Smooth muscle cell (in vitro differentiated cells): ENCODE data around the gene TNFRSF14. TPM values are rescaled to one million over a fixed set of nuclear protein-coding genes. Genes with fewer than 3 reads are reported as not detected.

Source experiments
- DNase-seq: peaks from one replicate; lab custom pipeline; 2025; ENCODE audit not compliant: unreplicated experiment; lab: John Stamatoyannopoulos, UW
- H2AFZ ChIP-seq: fragments of 200-600 bp; sonication (generic); 2 replicates; pipeline ENCODE4 v1.6.0; 2016; ENCODE audit warnings: antibody characterized with exemption, low read depth, mild to moderate bottlenecking
- H3F3A ChIP-seq: fragments of 200-600 bp; sonication (generic); 2 replicates; pipeline ENCODE4 v1.6.0; 2017; ENCODE audit warnings: antibody characterized with exemption, low read depth
- H3K27ac ChIP-seq: fragments of 200-600 bp; sonication (generic); 2 replicates; pipeline ENCODE4 v1.5.1; 2016; ENCODE audit warnings: low read depth, mild to moderate bottlenecking
- H3K27me3 ChIP-seq: fragments of 200-600 bp; sonication (generic); 2 replicates; pipeline ENCODE4 v1.6.1; 2016; ENCODE audit warnings: low read depth, mild to moderate bottlenecking
- H3K36me3 ChIP-seq: fragments of 200-600 bp; sonication (generic); 2 replicates; pipeline ENCODE4 v1.5.1; 2016; ENCODE audit warnings: low read depth
- H3K4me1 ChIP-seq: fragments of 200-600 bp; sonication (generic); 2 replicates; pipeline ENCODE4 v1.5.1; 2016; ENCODE audit warnings: low read depth
- H3K4me2 ChIP-seq: fragments of 200-600 bp; sonication (generic); 2 replicates; pipeline ENCODE4 v1.6.0; 2016; ENCODE audit warnings: mild to moderate bottlenecking
- H3K4me3 ChIP-seq: fragments of 200-600 bp; sonication (generic); 2 replicates; pipeline ENCODE4 v1.5.1; 2016; ENCODE audit warnings: mild to moderate bottlenecking
- H3K79me2 ChIP-seq: fragments of 200-600 bp; sonication (generic); 2 replicates; pipeline ENCODE4 v1.6.0; 2016; ENCODE audit warnings: low read depth, mild to moderate bottlenecking
- H3K9ac ChIP-seq: fragments of 200-600 bp; sonication (generic); 2 replicates; pipeline ENCODE4 v1.6.0; 2016; ENCODE audit warnings: low read depth
- H3K9me3 ChIP-seq: fragments of 200-600 bp; sonication (generic); replicated peaks from 2 replicates; pipeline ENCODE4 v1.5.1; 2016; ENCODE audit warnings: low read depth
- H4K20me1 ChIP-seq: fragments of 200-600 bp; sonication (generic); 2 replicates; pipeline ENCODE4 v1.6.0; 2016; ENCODE audit warnings: low read depth
- CTCF ChIP-seq: fragments of 200-600 bp; sonication (generic); IDR thresholded peaks from 2 replicates; pipeline ENCODE4 v1.5.1; 2017; ENCODE audit warnings: borderline replicate concordance, mild to moderate bottlenecking, antibody characterized with exemption; ENCODE audit not compliant: insufficient read depth, poor library complexity, severe bottlenecking
- WGBS: methylation state at CpG from one replicate; pipeline ENCODE4 v1.1.7; 2016; ENCODE audit warnings: low lambda C conversion rate; 5-methylcytosine and 5-hydroxymethylcytosine counted together
- polyA plus RNA-seq: library from polyadenylated mRNA; unstranded; fragments of >200 nt; fragmentation: Nextera tagmentation; extraction: Ambion mirVana; gene quantifications from 2 replicates; pipeline ENCODE4 v1.2.1, GENCODE V29; 2016
- total RNA-seq: library from RNA; depleted of rRNA; stranded (reverse); fragments of >200 nt; gene quantifications from 2 replicates; pipeline ENCODE4 v1.2.3, GENCODE V29; 2014

The TNFRSF14 gene
- total and polyA plus RNA-seq, 2 experiments from 2014 or later = not detected

- Histone ChIP-seq H3K36me3 (no peaks in the 10 kb centered on the region), H3K27me3 (no peaks in the 10 kb centered on the region), H3K4me2 (no peak overlapping the region), H2AFZ (no peak overlapping the region), H3K27ac (no peak overlapping the region), H3K79me2 (no peaks in the 10 kb centered on the region), H3K9ac (no peak overlapping the region), H3K9me3 (no peaks in the 10 kb centered on the region), H3F3A (no peaks in the 10 kb centered on the region), H4K20me1 (peaks cover 34% of the 10 kb centered on the region), H3K4me3 (no peak overlapping the region), H3K4me1 (no peaks in the 10 kb centered on the region)
- 97% methylated on average over 37 of the region's 43 CpGs for WGBS
- no peak for DNase-seq
- no peak for TF ChIP-seq CTCF
Observed at GRCh38 chr1:2513939-2514652, 42.1 kb upstream of the TNFRSF14 start.

DNA sequence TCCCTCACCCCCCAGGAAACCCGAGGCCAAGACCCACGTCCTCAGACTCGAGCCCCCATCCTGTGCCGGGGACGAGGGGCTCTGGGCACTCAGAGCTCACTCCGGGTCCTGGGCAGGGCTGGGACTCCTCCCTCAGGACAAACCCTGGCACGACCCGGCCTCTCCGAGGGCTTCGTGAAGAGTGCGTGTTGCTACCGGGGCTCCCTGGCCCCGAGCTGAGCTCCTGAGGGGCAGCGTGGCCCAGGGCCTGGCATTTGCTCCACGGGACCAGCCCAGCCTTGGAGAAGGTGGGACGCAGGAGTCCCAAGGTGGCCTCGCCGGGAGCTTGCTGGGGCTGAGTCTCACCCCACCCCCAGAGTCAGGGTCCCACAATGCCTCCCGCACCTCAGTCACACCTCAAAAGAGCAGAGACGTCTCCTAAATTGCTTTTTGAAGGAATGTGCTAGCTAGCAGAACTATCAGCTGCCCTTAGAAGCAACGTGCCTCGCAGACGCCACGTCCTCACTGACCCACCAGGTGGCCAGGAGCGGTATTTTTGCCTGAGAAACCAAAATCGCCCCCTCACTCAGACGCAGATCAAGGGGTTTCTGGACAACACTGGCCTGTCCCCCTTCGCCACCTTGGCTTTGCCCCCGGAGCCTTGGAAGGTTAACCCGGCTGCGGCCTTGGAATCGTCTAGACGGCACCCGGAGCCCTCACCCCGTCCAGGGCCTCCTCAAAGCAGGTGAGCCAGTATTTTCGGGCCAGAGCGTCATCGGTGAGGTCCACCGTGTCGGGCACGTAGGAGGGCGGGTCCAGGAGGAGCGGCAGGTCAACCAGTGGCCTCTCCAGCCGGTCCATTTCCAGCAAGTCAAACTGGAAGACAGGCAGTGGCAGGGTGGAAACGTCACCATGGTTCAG lies 41.1 kb upstream of the TNFRSF14 start:
- no peaks in the 10 kb centered on the region for H3F3A ChIP-seq
- H3K79me2 ChIP-seq = no peaks in the 10 kb centered on the region
- H3K4me2 ChIP-seq = no peak overlapping the region
- WGBS = 96% methylated on average over 45 of the region's 45 CpGs
- peaks cover 33% of the 10 kb centered on the region for H4K20me1 ChIP-seq
- peak; percentile 13 for TF ChIP-seq CTCF
- no peak overlapping the region for H3K4me3 ChIP-seq
- no peak overlapping the region for H3K27ac ChIP-seq
- DNase-seq = no peak
- H3K9ac ChIP-seq = no peak overlapping the region
- no peaks in the 10 kb centered on the region for H3K27me3 ChIP-seq
- no peaks in the 10 kb centered on the region for H3K9me3 ChIP-seq
- no peak overlapping the region for H2AFZ ChIP-seq
- no peaks in the 10 kb centered on the region for H3K36me3 ChIP-seq
- no peaks in the 10 kb centered on the region for H3K4me1 ChIP-seq

DNA sequence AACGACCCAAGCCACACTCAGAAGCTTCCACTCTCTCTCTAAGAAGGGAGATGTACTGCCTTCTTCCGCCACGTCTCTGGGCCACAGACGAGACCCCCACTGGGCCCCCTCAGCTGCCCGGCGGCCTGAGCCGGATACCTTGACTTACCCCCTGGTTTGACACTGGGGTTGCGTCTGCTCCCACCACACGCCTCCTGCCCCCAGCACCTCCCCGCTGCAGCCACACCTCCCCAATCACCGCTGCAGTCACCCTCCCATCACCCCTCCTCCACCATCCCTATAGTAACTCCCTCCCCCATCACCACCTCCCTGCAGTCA lies 40.4 kb upstream of the TNFRSF14 start:
- no peaks in the 10 kb centered on the region for H3F3A ChIP-seq
- no peak overlapping the region for H3K9ac ChIP-seq
- DNase-seq = no peak
- no peak overlapping the region for H3K27ac ChIP-seq
- no peaks in the 10 kb centered on the region for H3K4me1 ChIP-seq
- H3K79me2 ChIP-seq = no peaks in the 10 kb centered on the region
- H3K36me3 ChIP-seq = no peaks in the 10 kb centered on the region
- H4K20me1 ChIP-seq = peaks cover 39% of the 10 kb centered on the region
- no peaks in the 10 kb centered on the region for H3K27me3 ChIP-seq
- H3K4me2 ChIP-seq = no peak overlapping the region
- no peak overlapping the region for H3K4me3 ChIP-seq
- no peak overlapping the region for H2AFZ ChIP-seq
- no peak for TF ChIP-seq CTCF
- over 99% methylated on average over 10 of the region's 11 CpGs for WGBS
- H3K9me3 ChIP-seq = no peaks in the 10 kb centered on the region

GRCh38 chr1:2516124-2516523 lies 40.0 kb upstream of the TNFRSF14 start:
- 89% methylated on average over 17 of the region's 17 CpGs for WGBS
- DNase-seq = no peak
- no peak overlapping the region for H3K4me2 ChIP-seq
- no peak overlapping the region for H2AFZ ChIP-seq
- no peak overlapping the region for H3K9ac ChIP-seq
- H3K27ac ChIP-seq = no peak overlapping the region
- no peak overlapping the region for H3K4me3 ChIP-seq
- H3F3A ChIP-seq = no peaks in the 10 kb centered on the region
- H3K27me3 ChIP-seq = no peaks in the 10 kb centered on the region
- H3K4me1 ChIP-seq = no peaks in the 10 kb centered on the region
- no peaks in the 10 kb centered on the region for H3K9me3 ChIP-seq
- TF ChIP-seq CTCF = no peak
- no peaks in the 10 kb centered on the region for H3K36me3 ChIP-seq
- H4K20me1 ChIP-seq = peaks cover 43% of the 10 kb centered on the region
- H3K79me2 ChIP-seq = no peaks in the 10 kb centered on the region
